ENCODE measurements around the gene MAST4. TPM values are rescaled to one million over a fixed set of nuclear protein-coding genes. Genes with fewer than 3 reads are reported as not detected.

Gene MAST4
- total RNA-seq, 1 donor from 2014 or later = 112 TPM

DNA sequence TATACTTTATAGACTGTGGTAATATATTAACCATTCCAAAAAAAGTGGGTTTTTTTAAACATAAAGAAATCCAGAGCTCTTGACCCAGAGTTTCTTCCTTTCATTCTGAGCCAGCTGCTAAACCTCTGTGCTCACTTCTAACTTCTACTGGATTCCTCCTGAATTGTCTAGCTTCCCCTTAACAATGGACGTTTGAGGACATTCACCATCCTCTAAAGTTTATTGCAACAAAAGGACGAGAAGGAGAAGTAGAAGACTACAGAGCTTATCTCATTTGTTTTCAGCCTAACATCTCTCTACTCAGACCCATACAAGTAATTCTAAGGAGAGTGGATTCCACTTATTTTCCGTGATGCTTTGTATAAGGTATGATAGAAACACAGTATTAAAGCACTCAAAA is 284.2 kb downstream of the MAST4 start:
- DNase-seq (ENCODE audit: low spot score) = no peak
- TF ChIP-seq, protein P1, sequence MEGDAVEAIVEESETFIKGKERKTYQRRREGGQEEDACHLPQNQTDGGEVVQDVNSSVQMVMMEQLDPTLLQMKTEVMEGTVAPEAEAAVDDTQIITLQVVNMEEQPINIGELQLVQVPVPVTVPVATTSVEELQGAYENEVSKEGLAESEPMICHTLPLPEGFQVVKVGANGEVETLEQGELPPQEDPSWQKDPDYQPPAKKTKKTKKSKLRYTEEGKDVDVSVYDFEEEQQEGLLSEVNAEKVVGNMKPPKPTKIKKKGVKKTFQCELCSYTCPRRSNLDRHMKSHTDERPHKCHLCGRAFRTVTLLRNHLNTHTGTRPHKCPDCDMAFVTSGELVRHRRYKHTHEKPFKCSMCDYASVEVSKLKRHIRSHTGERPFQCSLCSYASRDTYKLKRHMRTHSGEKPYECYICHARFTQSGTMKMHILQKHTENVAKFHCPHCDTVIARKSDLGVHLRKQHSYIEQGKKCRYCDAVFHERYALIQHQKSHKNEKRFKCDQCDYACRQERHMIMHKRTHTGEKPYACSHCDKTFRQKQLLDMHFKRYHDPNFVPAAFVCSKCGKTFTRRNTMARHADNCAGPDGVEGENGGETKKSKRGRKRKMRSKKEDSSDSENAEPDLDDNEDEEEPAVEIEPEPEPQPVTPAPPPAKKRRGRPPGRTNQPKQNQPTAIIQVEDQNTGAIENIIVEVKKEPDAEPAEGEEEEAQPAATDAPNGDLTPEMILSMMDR (IDR thresholded peaks at IDR 0.05; ENCODE audit: unreplicated experiment) = no peak
- Mint-ChIP-seq H3K36me3 (ENCODE audit: low read depth, unreplicated experiment) (peaks cover 31% of the 10 kb centered on the region), H3K4me1 (ENCODE audit: unreplicated experiment) (peaks cover 18% of the 10 kb centered on the region), H3K27ac (ENCODE audit: unreplicated experiment) (no peak overlapping the region), H3K9me3 (ENCODE audit: unreplicated experiment) (no peaks in the 10 kb centered on the region), H3K27me3 (ENCODE audit: unreplicated experiment) (peaks cover 5% of the 10 kb centered on the region), H3K4me3 (ENCODE audit: unreplicated experiment) (no peak overlapping the region)

DNA sequence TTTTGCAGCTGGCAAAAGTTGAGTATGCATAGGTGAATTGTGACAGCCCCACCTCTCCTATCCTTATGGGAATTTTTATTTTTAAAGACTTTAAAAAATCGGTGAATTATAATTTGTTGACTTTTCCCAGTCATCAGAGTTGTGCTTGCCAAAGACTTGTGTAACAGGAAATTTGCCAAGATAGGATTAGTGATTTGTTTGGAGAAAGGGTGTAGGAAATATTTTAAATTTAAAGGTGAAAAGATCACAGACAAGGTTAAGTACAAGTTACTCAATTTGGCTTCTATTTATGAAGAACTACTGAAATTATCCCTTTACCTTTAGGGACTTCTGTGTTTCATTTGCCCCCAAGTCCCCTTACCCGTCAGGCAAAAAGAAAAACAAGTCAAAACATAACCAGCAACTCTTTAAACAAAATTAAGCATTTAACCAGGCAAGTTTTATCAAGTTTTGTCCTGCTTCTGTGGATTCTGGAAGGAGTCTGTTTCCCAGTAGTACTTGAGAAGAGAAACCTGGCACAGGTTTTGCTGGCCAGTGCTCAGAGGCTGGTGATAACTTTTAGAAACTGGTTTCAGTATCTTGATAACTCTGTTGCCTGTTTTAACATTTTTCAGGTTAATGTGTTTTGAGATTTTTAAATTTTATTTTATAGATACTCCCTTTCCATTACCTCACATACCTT is 285.4 kb downstream of the MAST4 start:
- TF ChIP-seq, protein P1 (IDR thresholded peaks at IDR 0.05; ENCODE audit: unreplicated experiment) = no peak
- Mint-ChIP-seq H3K27ac (ENCODE audit: unreplicated experiment) (no peak overlapping the region), H3K27me3 (ENCODE audit: unreplicated experiment) (peaks cover 5% of the 10 kb centered on the region), H3K4me3 (ENCODE audit: unreplicated experiment) (no peak overlapping the region), H3K4me1 (ENCODE audit: unreplicated experiment) (peaks cover 18% of the 10 kb centered on the region), H3K36me3 (ENCODE audit: low read depth, unreplicated experiment) (peaks cover 30% of the 10 kb centered on the region), H3K9me3 (ENCODE audit: unreplicated experiment) (no peaks in the 10 kb centered on the region)
- no peak for DNase-seq (ENCODE audit: low spot score)

DNA sequence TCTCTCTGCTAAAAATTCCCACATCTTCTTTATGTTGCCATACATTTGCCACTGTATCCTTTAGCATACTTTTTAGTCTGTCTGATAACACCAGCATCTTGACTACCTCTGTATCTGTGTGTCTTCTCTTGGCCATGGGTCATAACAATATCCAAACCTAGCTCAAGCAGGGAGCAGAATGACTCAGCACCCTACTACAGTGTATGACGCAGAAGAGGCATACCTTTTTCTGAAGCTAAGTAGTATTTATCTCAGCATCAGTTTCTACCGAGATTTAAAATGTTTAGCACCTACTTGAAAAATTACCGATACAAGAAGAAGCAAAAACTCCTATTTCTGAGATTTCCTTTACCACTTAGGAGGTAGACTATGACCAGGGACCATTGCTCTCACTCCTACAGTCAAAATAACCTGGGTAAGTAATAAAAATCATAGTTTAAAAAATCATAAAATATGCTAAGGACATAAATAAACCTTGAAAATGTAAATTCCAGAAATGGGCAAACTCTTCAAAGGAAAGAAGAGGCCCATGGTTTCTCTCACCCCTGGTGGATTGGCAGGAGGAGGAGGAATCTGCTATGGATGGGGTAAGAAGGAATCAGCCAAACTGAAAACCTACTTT is 286.5 kb downstream of the MAST4 start:
- Mint-ChIP-seq H3K27me3 (ENCODE audit: unreplicated experiment) (peaks cover 5% of the 10 kb centered on the region), H3K4me1 (ENCODE audit: unreplicated experiment) (peaks cover 18% of the 10 kb centered on the region), H3K9me3 (ENCODE audit: unreplicated experiment) (no peaks in the 10 kb centered on the region), H3K27ac (ENCODE audit: unreplicated experiment) (no peak overlapping the region), H3K36me3 (ENCODE audit: low read depth, unreplicated experiment) (peaks cover 26% of the 10 kb centered on the region), H3K4me3 (ENCODE audit: unreplicated experiment) (no peak overlapping the region)
- no peak for DNase-seq (ENCODE audit: low spot score)
- TF ChIP-seq, protein P1 (IDR thresholded peaks at IDR 0.05; ENCODE audit: unreplicated experiment) = no peak

DNA sequence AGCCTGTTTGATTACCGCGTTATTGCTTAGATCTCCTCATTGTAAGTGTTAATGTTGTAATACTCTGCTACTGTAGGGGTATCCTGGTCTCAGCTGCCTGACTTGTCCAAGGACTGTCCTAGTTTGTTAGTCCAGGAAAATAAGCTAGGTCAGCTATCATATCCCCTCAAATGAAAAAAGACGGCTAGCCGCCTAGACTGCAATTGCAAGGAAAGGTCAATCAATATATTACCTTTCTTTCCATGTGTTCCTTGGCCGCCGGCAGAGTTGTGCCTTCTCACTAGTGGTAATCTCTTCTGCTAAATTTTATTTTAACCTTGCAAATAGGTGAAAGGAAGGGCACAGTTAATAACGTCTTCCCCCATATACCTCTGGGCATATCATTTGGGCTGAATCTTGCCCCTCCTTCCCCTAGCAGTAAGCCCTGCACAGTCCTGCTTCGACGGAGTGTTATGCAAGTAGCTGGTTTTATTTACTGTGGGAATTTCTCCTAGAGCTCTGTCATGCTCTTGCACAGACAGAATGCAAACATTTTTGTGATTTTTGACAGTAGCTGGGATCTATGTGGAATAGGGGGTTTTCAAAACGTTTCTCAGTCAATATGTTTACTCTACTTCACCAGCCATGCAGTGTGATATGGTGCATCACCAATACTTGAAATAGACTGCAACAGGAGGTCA is 288.5 kb downstream of the MAST4 start:
- H3K4me1 Mint-ChIP-seq (ENCODE audit: unreplicated experiment) = peaks cover 21% of the 10 kb centered on the region
- peaks cover 2% of the 10 kb centered on the region for H3K27me3 Mint-ChIP-seq (ENCODE audit: unreplicated experiment)
- TF ChIP-seq, protein P1 (IDR thresholded peaks at IDR 0.05; ENCODE audit: unreplicated experiment) = no peak
- no peak overlapping the region for H3K27ac Mint-ChIP-seq (ENCODE audit: unreplicated experiment)
- peaks cover 19% of the 10 kb centered on the region for H3K36me3 Mint-ChIP-seq (ENCODE audit: low read depth, unreplicated experiment)
- no peak for DNase-seq (ENCODE audit: low spot score)
- H3K4me3 Mint-ChIP-seq (ENCODE audit: unreplicated experiment) = no peak overlapping the region
- no peaks in the 10 kb centered on the region for H3K9me3 Mint-ChIP-seq (ENCODE audit: unreplicated experiment)

DNA sequence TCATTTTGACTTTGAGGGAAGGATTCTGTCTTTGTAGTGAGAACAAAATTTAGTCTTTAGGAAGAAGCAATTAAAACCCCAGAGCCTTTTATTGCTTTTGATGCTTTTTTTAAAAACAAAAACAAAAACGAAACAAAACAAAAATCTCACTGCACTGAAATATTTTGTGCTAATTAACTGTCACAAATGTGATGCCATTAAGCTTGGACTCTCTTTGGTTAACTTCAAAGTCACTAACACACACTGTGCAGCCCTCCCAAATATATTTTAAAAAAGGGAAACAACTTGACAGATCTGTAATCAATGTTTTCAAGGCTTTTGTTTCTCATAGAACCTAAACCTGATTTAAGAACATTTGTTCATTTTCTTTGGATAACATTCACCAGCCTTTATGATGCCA is 290.7 kb downstream of the MAST4 start:
- no peak overlapping the region for H3K4me3 Mint-ChIP-seq (ENCODE audit: unreplicated experiment)
- H3K9me3 Mint-ChIP-seq (ENCODE audit: unreplicated experiment) = no peaks in the 10 kb centered on the region
- DNase-seq (ENCODE audit: low spot score) = no peak
- H3K36me3 Mint-ChIP-seq (ENCODE audit: low read depth, unreplicated experiment) = peaks cover 23% of the 10 kb centered on the region
- H3K27me3 Mint-ChIP-seq (ENCODE audit: unreplicated experiment) = peaks cover 2% of the 10 kb centered on the region
- H3K4me1 Mint-ChIP-seq (ENCODE audit: unreplicated experiment) = peaks cover 29% of the 10 kb centered on the region
- H3K27ac Mint-ChIP-seq (ENCODE audit: unreplicated experiment) = no peak overlapping the region
- TF ChIP-seq, protein P1 (IDR thresholded peaks at IDR 0.05; ENCODE audit: unreplicated experiment) = no peak

Measured in endothelial cell (in vitro differentiated cells).